SK-N-SH (cell line): ENCODE results near the gene PLXNA4. TPM values are rescaled to one million over a fixed set of nuclear protein-coding genes. Genes with fewer than 3 reads are reported as not detected.

Source experiments
- CTCF ChIA-PET: fragments of 300-600, 350-600 bp; formaldehyde crosslinking; extraction: SDS; loops from one replicate; lab custom pipeline; 2021; lab: Yijun Ruan, JAX
- POLR2A ChIA-PET: fragments of 350-600 bp; sonication (Branson Sonifier 250); formaldehyde crosslinking; extraction: SDS; loops from one replicate; lab custom pipeline; 2020; ENCODE audit warnings: antibody characterized with exemption, inconsistent platforms; lab: Yijun Ruan, JAX
- DNase-seq: peaks from one replicate; pipeline ENCODE4 v3.0.0; 2012
- H2AFZ ChIP-seq: fragments of 200-600 bp; sonication (generic); 2 replicates; pipeline ENCODE4 v1.8.1; 2016; ENCODE audit warnings: antibody characterized with exemption, mild to moderate bottlenecking, low read depth
- H3F3A ChIP-seq: fragments of 200-600 bp; sonication (generic); replicated peaks from 2 replicates; pipeline ENCODE3; 2016; ENCODE audit warnings: antibody characterized with exemption, mild to moderate bottlenecking; ENCODE audit not compliant: insufficient read depth
- H3K27ac ChIP-seq, 2 experiments: fragments of 200-500 bp in 1 of 2; fragments of 200-600 bp in 1 of 2; sonication (Bioruptor generic) in 1 of 2; sonication (generic), shearing (Covaris generic) in 1 of 2; 2 replicates each; pipeline versions ENCODE4 v1.5.1 to v1.6.1; 2014 to 2016; ENCODE audit warnings: low read depth in 2 of 2, inconsistent platforms in 1 of 2, low read length in 1 of 2, mild to moderate bottlenecking in 1 of 2, mixed read lengths in 1 of 2
- H3K27me3 ChIP-seq: fragments of 200-600 bp; sonication (generic), shearing (Covaris generic); 2 replicates; pipeline ENCODE4 v1.6.1; 2016; ENCODE audit warnings: mixed run types; ENCODE audit not compliant: insufficient read depth
- H3K36me3 ChIP-seq, 2 experiments: fragments of 200-500 bp in 1 of 2; fragments of 200-600 bp in 1 of 2; sonication (Bioruptor generic) in 1 of 2; sonication (generic) in 1 of 2; replicated peaks in 1 of 2; 2 replicates each; pipeline versions ENCODE3 to v1.5.1; 2014 to 2016; ENCODE audit warnings: low read length in 1 of 2, mild to moderate bottlenecking in 1 of 2; ENCODE audit not compliant: insufficient read depth in 2 of 2, control insufficient read depth in 1 of 2
- H3K4me1 ChIP-seq, 2 experiments: fragments of 200-500 bp in 1 of 2; fragments of 200-600 bp in 1 of 2; sonication (Bioruptor generic) in 1 of 2; sonication (generic), shearing (Covaris generic) in 1 of 2; 2 replicates each; pipeline versions ENCODE4 v1.5.1 to v1.6.1; 2014 to 2016; ENCODE audit warnings: low read depth in 1 of 2, low read length in 1 of 2, mixed run types in 1 of 2; ENCODE audit not compliant: insufficient read depth in 2 of 2, control insufficient read depth in 1 of 2
- H3K4me2 ChIP-seq: fragments of 200-600 bp; sonication (generic), shearing (Covaris generic); 2 replicates; pipeline ENCODE4 v1.6.1; 2017; ENCODE audit warnings: mixed run types
- H3K4me3 ChIP-seq, 2 experiments: fragments of 200-500 bp in 1 of 2; fragments of 200-600 bp in 1 of 2; sonication (Bioruptor generic) in 1 of 2; sonication (generic), shearing (Covaris generic) in 1 of 2; 2 replicates each; pipeline versions ENCODE4 v1.5.1 to v1.8.1; 2014 to 2016; ENCODE audit warnings: low read depth in 2 of 2, inconsistent platforms in 1 of 2, low read length in 1 of 2, mild to moderate bottlenecking in 1 of 2, mixed read lengths in 1 of 2, moderate library complexity in 1 of 2
- H3K79me2 ChIP-seq: fragments of 200-600 bp; sonication (generic); 2 replicates; pipeline ENCODE4 v1.8.1; 2017; ENCODE audit warnings: mild to moderate bottlenecking; ENCODE audit not compliant: insufficient read depth
- H3K9ac ChIP-seq: fragments of 200-600 bp; sonication (generic); 2 replicates; pipeline ENCODE4 v1.6.1; 2017; ENCODE audit warnings: mixed run types
- H3K9me2 ChIP-seq: fragments of 200-600 bp; sonication (generic); 2 replicates; pipeline ENCODE4 v1.6.1; 2017; ENCODE audit warnings: mixed run types
- H3K9me3 ChIP-seq: fragments of 200-600 bp; sonication (generic); 2 replicates; pipeline ENCODE4 v1.6.1; 2017; ENCODE audit warnings: mixed run types, mild to moderate bottlenecking, moderate library complexity
- H4K20me1 ChIP-seq: fragments of 200-600 bp; sonication (generic); 2 replicates; pipeline ENCODE4 v1.6.1; 2017; ENCODE audit warnings: mild to moderate bottlenecking, mixed run types; ENCODE audit not compliant: insufficient read depth
- CTCF ChIP-seq: fragments of 200-600 bp; sonication (generic); IDR thresholded peaks from 2 replicates; pipeline ENCODE4 v1.6.1; 2017; ENCODE audit warnings: antibody characterized with exemption, mild to moderate bottlenecking, moderate library complexity
- ELF1 ChIP-seq: IDR thresholded peaks from 2 replicates; pipeline ENCODE4 v1.4.0; 2012
- FOSL2 ChIP-seq: IDR thresholded peaks from 2 replicates; pipeline ENCODE4 v1.4.0; 2012; ENCODE audit warnings: low read depth, mild to moderate bottlenecking, moderate library complexity, borderline replicate concordance
- FOXM1 ChIP-seq: IDR thresholded peaks from 2 replicates; pipeline ENCODE4 v1.4.0; 2012; ENCODE audit warnings: low read depth, mild to moderate bottlenecking
- JUND ChIP-seq: IDR thresholded peaks from 2 replicates; pipeline ENCODE4 v1.4.0; 2012
- NFIC ChIP-seq: IDR thresholded peaks from 2 replicates; pipeline ENCODE4 v1.4.0; 2012; ENCODE audit warnings: borderline replicate concordance
- RAD21 ChIP-seq: IDR thresholded peaks from 2 replicates; pipeline ENCODE4 v1.6.1; 2012; ENCODE audit warnings: mild to moderate bottlenecking, low read length
- SMC3 ChIP-seq: IDR thresholded peaks from 2 replicates; pipeline ENCODE4 v1.6.1; 2012; ENCODE audit warnings: low read depth, low read length, improper control_type of control experiment
- TEAD4 ChIP-seq: IDR thresholded peaks from 2 replicates; pipeline ENCODE4 v1.4.0; 2012; ENCODE audit warnings: mild to moderate bottlenecking, borderline replicate concordance; ENCODE audit not compliant: insufficient read depth
- USF1 ChIP-seq: IDR thresholded peaks from 2 replicates; pipeline ENCODE4 v1.4.0; 2012; ENCODE audit warnings: low read depth, borderline replicate concordance
- WGBS: methylation state at CpG from one replicate; pipeline ENCODE4 v1.1.6; 2017; ENCODE audit warnings: low lambda C conversion rate; 5-methylcytosine and 5-hydroxymethylcytosine counted together
- polyA plus RNA-seq, 3 experiments: library from polyadenylated mRNA; depleted of rRNA; stranded (reverse); fragments of >200 nt; gene quantifications; 2 replicates each; pipeline ENCODE4 v1.2.3, GENCODE V29; 2012

The PLXNA4 gene
- polyA plus RNA-seq, 1 of the 3 experiments (the other 2 are of a cell fraction), result 2.4 TPM

GRCh38 chr7:132250480-132251326, 325.6 kb downstream of the PLXNA4 start:
- H2AFZ ChIP-seq, result no peak overlapping the region
- H3K79me2 ChIP-seq, result no peaks in the 10 kb centered on the region
- DNase-seq, result no peak
- no peaks in the 10 kb centered on the region for H3K9me3 ChIP-seq
- no peaks in the 10 kb centered on the region for H4K20me1 ChIP-seq
- H3K4me3 ChIP-seq, result no peak overlapping the region
- TF ChIP-seq NFIC, result no peak
- no peak for TF ChIP-seq SMC3
- TF ChIP-seq TEAD4, result no peak
- no peak for TF ChIP-seq CTCF
- no peak for TF ChIP-seq FOSL2
- no peak for TF ChIP-seq FOXM1
- no peak for TF ChIP-seq USF1
- TF ChIP-seq JUND, result no peak
- H3F3A ChIP-seq, result peaks cover 3% of the 10 kb centered on the region
- no peak overlapping the region for H3K4me2 ChIP-seq
- ChIA-PET CTCF (interaction anchor here (1.1 to 5.7 kb wide), 3 partner anchors 304 to 562 kb away, joined by 4 to 39 read pairs (median 15); no protein-coding TSS in a partner anchor), POLR2A (no interaction called here)
- no peaks in the 10 kb centered on the region for H3K36me3 ChIP-seq
- no peak overlapping the region for H3K9ac ChIP-seq
- no peaks in the 10 kb centered on the region for H3K9me2 ChIP-seq
- H3K4me1 ChIP-seq, result peaks cover 0 to 3% of the 10 kb centered on the region in 2 experiments; a peak in 1 of 4 replicates
- 82% methylated on average over 4 of the region's 4 CpGs for WGBS
- no peaks in the 10 kb centered on the region for H3K27me3 ChIP-seq
- H3K27ac ChIP-seq, result no peak overlapping the region

GRCh38 chr7:132249256-132249971, 326.9 kb downstream of the PLXNA4 start:
- H3K4me3 ChIP-seq, result no peak overlapping the region
- peaks cover 0 to 5% of the 10 kb centered on the region in 2 experiments; a peak in 1 of 4 replicates for H3K4me1 ChIP-seq
- H3K27ac ChIP-seq, result no peak overlapping the region
- peak; percentile 40 for DNase-seq
- H3F3A ChIP-seq, result peaks cover 3% of the 10 kb centered on the region
- TF ChIP-seq CTCF, result peak; percentile 42
- TF ChIP-seq RAD21, result peak; percentile 60
- peak; percentile 41 for TF ChIP-seq SMC3
- TF ChIP-seq ELF1, result no peak
- TF ChIP-seq, all 33 proteins: peak for 3
- 85% methylated on average over 19 of the region's 19 CpGs for whole genome bisulfite sequencing
- no peak overlapping the region for H2AFZ ChIP-seq
- no peak overlapping the region for H3K4me2 ChIP-seq
- ChIA-PET CTCF (interaction anchor here (1.0 to 5.7 kb wide), 9 partner anchors 8 to 390 kb away, joined by 3 to 39 read pairs (median 4); no protein-coding TSS in a partner anchor), POLR2A (no interaction called here)
- H3K9ac ChIP-seq, result no peak overlapping the region
- no peaks in the 10 kb centered on the region for H3K27me3 ChIP-seq
- H4K20me1 ChIP-seq, result no peaks in the 10 kb centered on the region
- no peaks in the 10 kb centered on the region for H3K79me2 ChIP-seq
- no peaks in the 10 kb centered on the region for H3K36me3 ChIP-seq
- H3K9me3 ChIP-seq, result no peaks in the 10 kb centered on the region
- no peaks in the 10 kb centered on the region for H3K9me2 ChIP-seq
